HG03565 (cell line): ENCODE data around the gene CCDC66.

ENCODE experiments used
- ATAC-seq: cut with Tn5 transposase; IDR thresholded peaks from one replicate; pipeline ENCODE4 v1.9.1; 2021; ENCODE audit warnings: mild to moderate bottlenecking, moderate library complexity; ENCODE audit not compliant: unreplicated experiment

The CCDC66 gene

DNA sequence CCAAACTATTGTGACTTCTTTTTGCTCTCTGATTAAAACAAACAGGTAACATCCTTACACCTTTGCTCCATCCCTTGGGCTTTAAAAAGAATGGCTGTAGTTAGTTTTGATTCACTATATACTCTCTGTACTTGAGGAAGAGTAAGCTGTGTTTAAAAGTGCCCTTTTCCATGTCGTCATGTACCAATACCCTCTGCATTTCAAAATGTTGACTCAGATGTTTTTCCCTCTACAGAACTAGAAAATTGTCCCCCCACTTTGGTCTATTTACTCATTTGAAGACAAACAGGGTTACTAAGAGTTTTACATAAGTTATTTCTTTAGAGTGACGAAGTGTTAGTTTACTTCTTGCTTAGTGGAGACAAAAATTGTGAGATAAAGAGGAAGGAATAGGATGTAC is 63.4 kb downstream of the CCDC66 start:
- ATAC-seq = no peak

DNA sequence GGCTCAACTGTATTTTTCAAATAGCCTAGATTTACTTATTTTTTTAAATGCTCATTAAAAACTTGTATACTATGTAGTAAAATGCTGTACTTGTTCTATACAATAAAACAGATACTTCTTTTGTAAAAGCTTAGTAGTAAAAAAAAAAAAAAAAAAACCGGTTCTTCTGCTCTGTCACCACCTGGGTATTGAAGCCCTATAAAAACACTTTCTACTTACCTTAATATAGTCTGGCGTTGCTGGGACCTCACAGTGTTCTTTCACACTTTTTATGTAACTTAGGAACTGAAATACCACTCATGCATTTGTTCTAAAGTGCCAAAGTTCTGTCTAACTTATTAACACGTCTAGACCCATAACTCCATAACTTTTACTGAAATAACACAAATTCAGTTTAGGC is 64.7 kb downstream of the CCDC66 start:
- ATAC-seq = no peak

DNA sequence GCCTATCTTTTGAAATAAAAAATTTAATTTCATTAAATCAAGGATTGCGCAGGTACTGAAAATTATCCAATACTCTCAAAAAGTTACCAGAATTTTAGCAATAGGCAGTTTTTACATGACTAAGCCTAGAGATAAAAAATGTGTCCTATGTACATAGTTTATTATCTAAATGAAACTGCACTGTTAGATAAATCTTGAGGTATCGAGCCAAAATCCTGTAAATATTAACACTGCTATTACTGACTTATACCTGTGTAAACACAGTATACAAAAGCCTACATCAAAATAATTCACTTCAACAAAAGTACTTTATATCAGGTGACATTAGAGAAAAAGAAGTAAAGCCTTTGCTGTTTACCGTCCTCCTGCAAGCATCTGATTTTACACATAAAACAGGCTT is 65.4 kb downstream of the CCDC66 start:
- ATAC-seq = no peak

DNA sequence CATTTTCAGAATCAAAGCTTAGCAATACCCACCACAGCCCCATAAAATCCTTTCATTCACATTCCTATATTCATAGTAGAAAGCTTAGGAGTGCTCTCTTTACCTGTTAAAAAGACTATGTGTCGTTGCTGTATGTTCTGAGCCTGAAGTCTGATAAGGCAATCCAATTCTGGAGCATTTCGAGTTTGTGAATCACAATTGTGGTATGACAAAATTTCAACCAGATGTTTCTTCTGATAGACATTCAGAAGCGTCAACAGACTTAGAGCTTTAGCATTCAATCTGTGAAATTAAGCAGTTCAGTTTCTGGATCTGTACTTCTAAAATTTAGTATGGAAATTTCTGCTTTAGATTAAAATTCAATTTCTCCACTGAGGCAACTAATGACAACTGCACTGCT is 67.8 kb downstream of the CCDC66 start:
- no peak for ATAC-seq

DNA sequence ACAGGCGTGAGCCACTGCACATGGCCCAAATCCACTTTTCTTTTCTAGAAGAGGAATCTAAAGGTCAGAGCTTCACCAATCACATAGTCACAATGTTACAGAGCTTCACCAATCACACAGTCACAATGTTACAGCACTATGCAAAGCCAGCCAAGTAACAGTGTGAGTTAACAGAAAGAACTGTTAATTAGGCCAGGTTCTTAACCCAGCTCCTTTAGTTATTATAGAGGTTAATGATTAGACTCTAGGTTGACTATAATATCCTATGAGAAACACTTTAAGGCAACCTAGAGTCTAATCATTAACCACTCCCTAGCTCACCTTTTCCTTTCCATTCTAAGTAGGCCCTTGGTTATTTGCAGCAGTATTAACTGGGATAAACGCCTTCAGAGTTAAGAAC is 72.1 kb downstream of the CCDC66 start:
- no peak for ATAC-seq

DNA sequence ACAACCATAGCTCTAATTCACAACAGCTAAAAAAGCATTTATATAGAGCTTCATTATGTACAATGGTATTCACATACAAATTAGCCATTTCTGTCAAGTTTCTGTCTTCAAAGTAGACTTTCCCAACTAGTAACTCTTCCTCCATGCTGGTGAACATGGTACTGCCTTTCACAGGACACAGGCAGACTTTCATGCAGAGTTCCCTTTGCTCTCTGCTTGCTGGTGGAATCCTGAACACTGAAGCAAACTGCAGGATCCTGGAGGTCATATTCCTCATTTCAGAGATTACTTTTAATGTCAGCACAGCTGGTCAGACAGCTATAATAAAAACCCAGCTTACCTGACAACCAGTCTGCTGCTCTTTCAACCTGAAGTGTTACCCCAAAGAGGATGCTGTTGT is 72.5 kb downstream of the CCDC66 start:
- no peak for ATAC-seq

DNA sequence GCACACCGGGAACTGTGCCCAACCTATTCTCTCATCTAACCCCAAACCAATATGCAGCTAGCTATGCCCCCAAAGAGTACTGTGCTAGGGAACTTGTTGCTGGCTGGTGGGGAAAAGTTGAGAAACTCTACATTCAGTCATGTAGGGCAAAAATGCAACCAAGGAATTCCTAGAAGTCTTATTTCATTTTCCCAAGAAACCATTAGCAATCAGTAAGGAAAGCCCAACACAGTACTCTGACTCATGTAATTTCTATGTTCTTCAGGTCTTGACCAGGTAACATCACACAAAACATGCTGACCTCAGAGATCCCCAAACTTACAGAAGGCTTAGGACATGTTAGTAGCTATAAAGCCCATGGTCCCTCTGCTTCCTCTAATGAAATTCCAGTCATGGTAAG is 74.0 kb downstream of the CCDC66 start:
- no peak for ATAC-seq

DNA sequence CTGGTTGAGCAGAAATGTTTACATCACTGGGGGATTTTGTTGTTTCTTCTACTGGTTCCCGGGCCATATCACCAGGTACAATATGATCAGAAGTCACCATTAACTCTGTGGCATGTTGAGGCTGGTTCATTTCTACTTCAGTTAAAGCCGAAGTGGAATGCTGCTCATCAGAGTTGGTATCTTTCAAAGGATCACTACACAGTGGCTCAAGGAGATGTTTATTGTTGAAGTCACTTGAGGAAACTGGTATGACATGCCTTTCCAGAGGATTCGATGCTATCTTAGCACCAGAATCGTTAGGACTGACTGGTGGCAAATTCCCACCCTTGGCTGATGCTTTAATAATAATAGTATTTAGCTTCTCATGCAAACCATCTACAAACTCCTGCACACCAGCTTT is 76.2 kb downstream of the CCDC66 start:
- ATAC-seq = no peak

DNA sequence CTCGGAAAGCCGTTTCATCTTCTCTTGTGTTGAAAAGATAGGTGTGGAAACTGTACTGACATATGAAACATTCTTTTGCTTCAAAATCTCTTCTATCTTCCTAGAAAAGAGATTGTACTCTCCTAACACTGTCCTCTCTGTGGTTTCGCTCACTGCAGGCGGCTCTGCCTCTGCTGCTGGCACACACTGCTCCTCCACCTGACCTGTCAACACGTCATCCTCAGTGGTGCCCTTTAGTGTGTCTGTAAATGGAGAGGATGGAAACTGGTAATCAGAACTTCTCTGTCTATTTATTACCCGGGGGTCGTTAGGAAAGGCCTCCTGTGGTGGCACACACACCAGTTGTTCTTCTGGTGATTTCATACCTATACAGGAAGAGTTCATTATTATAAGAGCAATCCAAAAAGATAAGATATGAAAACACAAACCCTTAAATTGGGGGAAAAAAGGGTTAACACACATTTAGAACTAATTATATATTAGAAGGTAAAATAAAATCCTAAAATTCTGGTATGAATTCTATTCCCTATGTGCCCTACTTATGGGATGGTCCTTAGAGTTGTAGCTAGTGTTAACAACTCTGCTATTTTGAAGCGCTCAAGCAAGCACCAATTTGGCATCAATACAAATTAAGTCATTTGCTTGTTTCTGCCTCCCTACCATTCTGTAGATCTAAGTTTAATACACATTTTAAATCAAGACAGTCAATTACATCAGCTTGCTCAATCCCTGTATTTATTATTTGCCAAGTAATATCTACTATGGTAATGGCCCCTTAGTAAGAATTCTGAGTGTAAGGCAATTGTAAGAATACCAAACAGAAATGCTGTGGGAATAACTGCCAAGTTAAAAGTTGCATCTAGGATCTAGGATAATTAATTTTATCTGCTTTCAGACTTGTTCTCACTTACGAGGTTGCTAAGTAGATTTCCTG is 76.9 kb downstream of the CCDC66 start:
- no peak for ATAC-seq

DNA sequence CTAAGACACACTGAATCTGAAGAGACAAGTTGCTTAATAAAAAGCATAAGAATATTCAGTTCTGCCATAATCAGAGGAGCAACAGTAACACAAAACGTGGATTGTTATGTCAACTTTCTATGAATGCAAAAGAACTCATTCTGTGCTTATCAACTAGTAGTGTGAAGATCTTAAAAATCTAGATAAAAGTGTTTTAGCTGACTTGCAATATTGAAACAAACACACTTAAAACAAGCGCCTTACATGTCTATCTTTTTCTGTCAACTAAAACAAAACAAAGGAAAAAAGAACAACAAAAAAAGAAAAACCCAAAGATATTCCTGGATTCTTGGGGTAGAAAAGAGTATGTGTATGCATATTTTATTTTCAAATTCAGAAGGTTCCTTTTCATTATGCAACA is 88.4 kb downstream of the CCDC66 start:
- no peak for ATAC-seq

DNA sequence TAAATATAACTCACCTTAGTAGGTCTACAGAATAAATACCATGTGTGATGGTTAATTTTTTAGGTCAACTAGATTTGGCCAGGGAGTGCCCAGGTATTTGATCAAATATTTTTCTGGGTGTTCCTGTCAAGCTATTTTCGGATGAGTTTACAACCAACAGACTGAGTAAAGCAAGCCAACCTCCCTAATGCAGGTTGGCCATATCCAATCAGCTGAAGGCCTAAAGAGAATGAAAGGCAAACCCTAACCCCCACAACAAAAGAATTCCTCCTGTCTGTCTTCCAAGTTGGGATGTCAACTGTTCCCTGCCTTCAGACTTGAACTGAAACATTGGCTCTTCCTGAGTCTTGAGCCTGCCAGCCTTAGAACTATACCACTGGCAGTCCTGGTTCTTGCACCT is 97.5 kb downstream of the CCDC66 start:
- ATAC-seq = no peak

DNA sequence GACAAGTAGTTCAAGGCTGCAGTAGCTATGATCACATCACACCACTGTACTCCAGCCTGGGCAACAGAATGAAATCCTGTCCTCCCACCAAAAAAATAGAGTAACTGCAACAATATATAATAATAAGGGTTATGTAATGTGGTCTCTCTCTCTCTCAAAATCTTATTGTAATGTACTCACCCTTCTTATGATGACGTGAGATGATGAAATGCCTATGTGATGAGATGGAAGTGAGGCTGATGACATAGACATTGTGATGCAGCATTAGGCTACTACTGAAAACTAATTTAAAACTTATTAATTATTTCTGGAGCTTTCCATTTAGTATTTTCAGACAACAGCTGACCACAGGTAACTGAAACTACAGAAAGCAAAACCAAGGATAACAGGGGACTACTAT is 98.7 kb downstream of the CCDC66 start:
- ATAC-seq = no peak

DNA sequence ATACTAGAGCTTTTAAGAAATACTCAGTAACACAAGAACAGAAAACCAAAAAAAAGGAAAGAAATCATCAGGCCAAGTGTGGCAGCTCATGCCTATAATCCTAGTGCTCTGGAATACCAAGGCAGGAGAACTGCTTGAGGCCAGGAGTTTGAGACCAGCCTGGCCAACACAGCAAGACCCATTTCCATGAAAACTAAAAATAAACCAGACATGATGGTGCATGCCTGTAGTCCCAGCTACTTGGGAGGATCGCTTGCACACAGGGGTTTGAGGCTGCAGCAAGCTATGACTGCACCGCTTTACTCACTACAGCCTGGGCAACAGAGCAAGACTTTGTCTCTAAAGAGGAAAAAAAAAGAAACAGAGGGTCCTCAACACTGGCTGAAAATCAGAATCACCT is 107.8 kb downstream of the CCDC66 start:
- ATAC-seq = no peak

DNA sequence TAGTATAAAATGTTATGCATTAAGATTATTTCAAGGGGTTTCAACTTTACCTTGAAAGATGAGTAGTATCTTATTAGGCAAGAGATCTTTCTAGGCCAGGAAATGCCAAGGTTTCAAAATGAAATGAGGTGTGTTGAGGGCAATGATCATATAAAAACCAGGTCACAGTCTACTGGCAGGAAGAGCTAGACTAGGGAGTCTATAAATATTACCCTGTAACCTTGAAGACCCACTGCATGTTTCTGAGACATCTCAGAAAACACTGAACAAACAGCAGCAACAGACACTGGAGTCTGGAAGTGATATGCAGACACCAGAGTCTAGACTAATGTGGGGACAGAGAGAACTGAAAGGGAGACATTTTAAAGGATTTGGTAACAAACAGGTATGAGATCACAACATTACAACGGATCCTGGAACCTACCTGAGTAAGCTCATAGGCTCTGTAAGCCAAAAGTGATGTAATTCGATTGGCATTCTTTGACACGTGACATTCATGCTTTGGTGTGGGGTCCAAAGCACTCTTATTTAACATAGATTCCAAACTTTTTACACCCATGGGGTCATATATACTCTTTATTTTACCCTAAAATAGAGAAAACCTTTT is 111.1 kb downstream of the CCDC66 start:
- no peak for ATAC-seq
